A549 treated with DMSO at 1 μM for 4 hours (cell line): ENCODE measurements around the gene OR2T34. TPM values are rescaled to one million over a fixed set of nuclear protein-coding genes. Genes with fewer than 3 reads are reported as not detected.

Experiments used
- total RNA-seq: library from RNA; stranded (reverse); fragments of 200-300 nt; extraction: Qiagen RNA extraction; gene quantifications from 5 replicates; pipeline ENCODE4 v1.2.3, GENCODE V29; 2022; ENCODE audit warnings: low read depth

The OR2T34 gene
- total RNA-seq: not detected in 5 replicates

GRCh38 chr1:248574657-248575056 is at the start of gene OR2T34:
TSS of gene OR2T34 (minus strand) at chr1:248574757. CDS start at chr1:248574757, 0 bp downstream.

GRCh38 chr1:248597589-248597988 is 23.0 kb upstream of the OR2T34 start, which contains the start of gene OR2T10:
TSS of gene OR2T10 (minus strand) at chr1:248597700. CDS start at chr1:248593768, 3,932 bp downstream.

GRCh38 chr1:248562672-248563071 is 11.9 kb downstream of the OR2T34 start, which contains the start of gene OR2T29:
TSS of gene OR2T29 (minus strand) at chr1:248562772. CDS start at chr1:248559491, 3,281 bp downstream.

Other genes starting within 250 kb of the OR2T34 start
- not detected in 5 replicates for gene OR14C36, start 226.0 kb downstream of the OR2T34 start, total RNA-seq
- not detected in 5 replicates for gene OR2T4, start 213.1 kb downstream of the OR2T34 start, total RNA-seq
- gene OR2T6, start 199.0 kb downstream of the OR2T34 start, total RNA-seq: not detected in 5 replicates
- gene OR2T1, start 171.7 kb downstream of the OR2T34 start, total RNA-seq: not detected in 5 replicates
- gene OR2T2, start 129.1 kb downstream of the OR2T34 start, total RNA-seq: not detected in 5 replicates
- gene OR2T3, start 101.4 kb downstream of the OR2T34 start, total RNA-seq: not detected in 5 replicates
- gene OR2T5, start 86.2 kb downstream of the OR2T34 start, total RNA-seq: not detected in 5 replicates
- gene OR2G6, start 66.7 kb downstream of the OR2T34 start, total RNA-seq: not detected in 5 replicates
- not detected in 5 replicates for gene OR2T29, start 12.0 kb downstream of the OR2T34 start, total RNA-seq
- not detected in 5 replicates for gene OR2T10, start 22.9 kb upstream of the OR2T34 start, total RNA-seq
- gene OR2T11, start 60.3 kb upstream of the OR2T34 start, total RNA-seq: not detected in 5 replicates
- gene OR2T35, start 70.5 kb upstream of the OR2T34 start, total RNA-seq: not detected in 5 replicates
- not detected in 5 replicates for gene OR2T27, start 80.8 kb upstream of the OR2T34 start, total RNA-seq
- not detected in 5 replicates for gene OR14I1, start 128.0 kb upstream of the OR2T34 start, total RNA-seq
- 0.11 to 0.32 TPM (median 0.17 TPM) in 3 of 5 replicates, not detected in the others for gene LYPD8, start 181.0 kb upstream of the OR2T34 start, total RNA-seq